KMS-11 (cell line): ENCODE results near the gene ARL15.

Experiments
- H2AFZ ChIP-seq: fragments of 200-600 bp; sonication (generic); 2 replicates; pipeline ENCODE4 v1.6.1; 2016; ENCODE audit warnings: antibody characterized with exemption, mixed run types, low read depth
- H3K27ac ChIP-seq: fragments of 200-600 bp; sonication (generic); 2 replicates; pipeline ENCODE4 v1.6.1; 2016; ENCODE audit warnings: mild to moderate bottlenecking, mixed run types
- H3K27me3 ChIP-seq: fragments of 200-600 bp; sonication (generic); 2 replicates; pipeline ENCODE4 v1.6.1; 2017; ENCODE audit warnings: mild to moderate bottlenecking, low read depth, mixed run types, moderate library complexity; ENCODE audit not compliant: insufficient read depth
- H3K36me3 ChIP-seq: fragments of 200-600 bp; sonication (generic); 2 replicates; pipeline ENCODE4 v1.6.1; 2017; ENCODE audit warnings: mild to moderate bottlenecking, mixed run types; ENCODE audit not compliant: insufficient read depth
- H3K4me1 ChIP-seq: fragments of 200-600 bp; sonication (generic); 2 replicates; pipeline ENCODE4 v1.6.1; 2016; ENCODE audit warnings: mild to moderate bottlenecking, low read depth, mixed run types; ENCODE audit not compliant: poor library complexity, severe bottlenecking
- H3K4me2 ChIP-seq: fragments of 200-600 bp; sonication (generic); 2 replicates; pipeline ENCODE4 v1.7.0; 2016; ENCODE audit warnings: mild to moderate bottlenecking, mixed run types
- H3K4me3 ChIP-seq: fragments of 200-600 bp; sonication (generic); IDR thresholded peaks from 2 replicates; pipeline ENCODE4 v1.6.1; 2017; ENCODE audit warnings: low read depth, low read length, mixed read lengths; ENCODE audit not compliant: insufficient read depth
- H3K79me2 ChIP-seq: fragments of 200-600 bp; sonication (generic); 2 replicates; pipeline ENCODE4 v1.6.1; 2016; ENCODE audit warnings: low read depth, mixed run types; ENCODE audit not compliant: insufficient read depth
- H3K9ac ChIP-seq: fragments of 200-600 bp; sonication (generic); 2 replicates; pipeline ENCODE4 v1.6.1; 2016; ENCODE audit warnings: mild to moderate bottlenecking, mixed run types
- H4K20me1 ChIP-seq: fragments of 200-600 bp; sonication (generic); 2 replicates; pipeline ENCODE4 v1.6.1; 2016; ENCODE audit warnings: mild to moderate bottlenecking, mixed run types; ENCODE audit not compliant: insufficient read depth
- TF ChIP-seq, protein P1 (sequence below): fragments of 200-600 bp; sonication (generic); conservative IDR thresholded peaks from 2 replicates; pipeline ENCODE4 v1.6.1; 2017; ENCODE audit warnings: low read depth, mild to moderate bottlenecking, antibody characterized with exemption, low read length, moderate library complexity, mixed read lengths

ARL15 gene

DNA sequence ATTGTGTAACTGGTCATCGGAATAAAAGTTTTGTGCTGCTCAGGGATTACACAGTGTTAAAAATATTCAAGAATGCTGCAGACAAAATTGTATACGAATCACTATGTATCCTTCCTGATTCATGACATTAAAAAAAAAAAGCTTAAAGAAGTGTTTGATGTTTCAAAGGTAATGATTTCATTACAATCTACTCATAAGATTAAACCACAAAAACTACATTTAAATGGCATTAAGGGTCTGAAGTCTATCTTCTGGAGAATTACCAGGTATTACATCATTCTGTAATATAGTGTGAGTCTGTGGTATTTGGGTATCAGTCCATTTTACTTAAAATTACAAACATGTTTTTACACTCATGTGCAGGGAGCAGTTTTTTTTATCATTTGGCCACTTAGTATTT, 425.5 kb downstream of the ARL15 start:
- TF ChIP-seq, protein P1, sequence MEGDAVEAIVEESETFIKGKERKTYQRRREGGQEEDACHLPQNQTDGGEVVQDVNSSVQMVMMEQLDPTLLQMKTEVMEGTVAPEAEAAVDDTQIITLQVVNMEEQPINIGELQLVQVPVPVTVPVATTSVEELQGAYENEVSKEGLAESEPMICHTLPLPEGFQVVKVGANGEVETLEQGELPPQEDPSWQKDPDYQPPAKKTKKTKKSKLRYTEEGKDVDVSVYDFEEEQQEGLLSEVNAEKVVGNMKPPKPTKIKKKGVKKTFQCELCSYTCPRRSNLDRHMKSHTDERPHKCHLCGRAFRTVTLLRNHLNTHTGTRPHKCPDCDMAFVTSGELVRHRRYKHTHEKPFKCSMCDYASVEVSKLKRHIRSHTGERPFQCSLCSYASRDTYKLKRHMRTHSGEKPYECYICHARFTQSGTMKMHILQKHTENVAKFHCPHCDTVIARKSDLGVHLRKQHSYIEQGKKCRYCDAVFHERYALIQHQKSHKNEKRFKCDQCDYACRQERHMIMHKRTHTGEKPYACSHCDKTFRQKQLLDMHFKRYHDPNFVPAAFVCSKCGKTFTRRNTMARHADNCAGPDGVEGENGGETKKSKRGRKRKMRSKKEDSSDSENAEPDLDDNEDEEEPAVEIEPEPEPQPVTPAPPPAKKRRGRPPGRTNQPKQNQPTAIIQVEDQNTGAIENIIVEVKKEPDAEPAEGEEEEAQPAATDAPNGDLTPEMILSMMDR, result no peak
- H2AFZ ChIP-seq, result no peak overlapping the region
- H3K27ac ChIP-seq, result no peak overlapping the region
- no peaks in the 10 kb centered on the region for H3K79me2 ChIP-seq
- no peaks in the 10 kb centered on the region for H4K20me1 ChIP-seq
- H3K4me1 ChIP-seq, result peaks cover 16% of the 10 kb centered on the region
- H3K4me2 ChIP-seq, result no peak overlapping the region
- no peaks in the 10 kb centered on the region for H3K36me3 ChIP-seq
- H3K4me3 ChIP-seq, result no peak overlapping the region
- no peak overlapping the region for H3K9ac ChIP-seq
- no peaks in the 10 kb centered on the region for H3K27me3 ChIP-seq

- Histone ChIP-seq H3K36me3 (no peaks in the 10 kb centered on the region), H3K9ac (no peak overlapping the region), H3K4me1 (peaks cover 16% of the 10 kb centered on the region), H3K79me2 (no peaks in the 10 kb centered on the region), H3K27me3 (no peaks in the 10 kb centered on the region), H4K20me1 (no peaks in the 10 kb centered on the region), H3K4me3 (no peak overlapping the region), H3K27ac (no peak overlapping the region), H3K4me2 (no peak overlapping the region), H2AFZ (no peak overlapping the region)
- TF ChIP-seq, protein P1, result no peak
Measured at GRCh38 chr5:53884417-53884816, 426.0 kb downstream of the ARL15 start.

DNA sequence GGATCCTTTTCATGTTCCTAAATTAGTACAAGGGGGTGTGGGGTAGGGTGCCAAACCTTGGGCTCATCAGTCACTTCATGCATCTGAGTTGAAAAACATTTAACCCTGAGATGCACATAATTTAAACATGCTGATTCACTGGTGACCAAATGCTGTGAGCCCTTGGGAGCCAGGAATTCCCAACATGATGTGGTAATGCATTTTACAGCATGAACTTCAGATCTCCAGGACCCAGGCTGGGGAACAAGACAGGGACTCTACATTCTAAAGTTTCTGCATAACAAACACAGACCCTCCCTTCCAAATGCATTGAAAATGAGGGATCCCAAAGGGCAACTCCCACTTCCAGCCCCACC, 427.7 kb downstream of the ARL15 start:
- Histone ChIP-seq H3K9ac (no peak overlapping the region), H3K4me3 (no peak overlapping the region), H4K20me1 (no peaks in the 10 kb centered on the region), H3K4me2 (no peak overlapping the region), H3K4me1 (peaks cover 16% of the 10 kb centered on the region), H3K27me3 (no peaks in the 10 kb centered on the region), H2AFZ (no peak overlapping the region), H3K79me2 (no peaks in the 10 kb centered on the region), H3K36me3 (no peaks in the 10 kb centered on the region), H3K27ac (no peak overlapping the region)
- TF ChIP-seq, protein P1, result no peak

- H2AFZ ChIP-seq, result no peak overlapping the region
- peaks cover 16% of the 10 kb centered on the region for H3K4me1 ChIP-seq
- no peaks in the 10 kb centered on the region for H3K27me3 ChIP-seq
- no peaks in the 10 kb centered on the region for H3K79me2 ChIP-seq
- H3K9ac ChIP-seq, result no peak overlapping the region
- H3K27ac ChIP-seq, result no peak overlapping the region
- H3K4me2 ChIP-seq, result no peak overlapping the region
- no peaks in the 10 kb centered on the region for H3K36me3 ChIP-seq
- H3K4me3 ChIP-seq, result no peak overlapping the region
- TF ChIP-seq, protein P1, result no peak
- H4K20me1 ChIP-seq, result no peaks in the 10 kb centered on the region
Measured at GRCh38 chr5:53882006-53882675, 428.2 kb downstream of the ARL15 start.
